GM12874 (cell line): ENCODE results near the gene KRTAP12-4.

Experiments used
- CTCF ChIP-seq: IDR thresholded peaks from 2 replicates; pipeline ENCODE4 v1.5.1; 2011; ENCODE audit warnings: low read depth, mild to moderate bottlenecking, control low read depth, low read length, moderate library complexity; ENCODE audit not compliant: insufficient read depth

KRTAP12-4 gene

GRCh38 chr21:44657635-44658540 lies 3.4 kb upstream of the KRTAP12-4 start, which contains the start of gene KRTAP12-3:
KRTAP12-3 (plus strand) TSS chr21:44657932; CDS start chr21:44657980, 48 bp downstream.
- no peak for TF ChIP-seq CTCF

- no peak for TF ChIP-seq CTCF
These were observed 2.4 kb upstream of the KRTAP12-4 start for GRCh38 chr21:44656868-44657267.

- no peak for TF ChIP-seq CTCF
These were observed 543 bp downstream of the KRTAP12-4 start for GRCh38 chr21:44653656-44654575.

- TF ChIP-seq CTCF = no peak
These were observed 1.3 kb downstream of the KRTAP12-4 start for GRCh38 chr21:44653123-44653522.

GRCh38 chr21:44650973-44651675 lies 3.3 kb downstream of the KRTAP12-4 start:
- no peak for TF ChIP-seq CTCF

- TF ChIP-seq CTCF = no peak
These were observed 4.0 kb downstream of the KRTAP12-4 start for GRCh38 chr21:44650265-44650972.
